GM12864 (cell line): ENCODE results near the gene TSPOAP1.

Experiments
- DNase-seq: peaks from one replicate; pipeline ENCODE4 v3.0.0-alpha.2; 2011; ENCODE audit warnings: low read depth
- H3K4me3 ChIP-seq: 2 replicates; pipeline ENCODE4 v1.5.1; 2011; ENCODE audit warnings: mild to moderate bottlenecking, low read depth, low read length, control low read depth
- CTCF ChIP-seq: IDR thresholded peaks from 2 replicates; pipeline ENCODE4 v1.5.1; 2011; ENCODE audit warnings: low read depth, mild to moderate bottlenecking, moderate library complexity, low read length, control low read depth, inconsistent platforms; ENCODE audit errors: missing control alignments

The TSPOAP1 gene

GRCh38 chr17:58373923-58374322, 45.3 kb upstream of the TSPOAP1 start:
- TF ChIP-seq CTCF = no peak
- no peak overlapping the region for H3K4me3 ChIP-seq
- no peak for DNase-seq

DNA sequence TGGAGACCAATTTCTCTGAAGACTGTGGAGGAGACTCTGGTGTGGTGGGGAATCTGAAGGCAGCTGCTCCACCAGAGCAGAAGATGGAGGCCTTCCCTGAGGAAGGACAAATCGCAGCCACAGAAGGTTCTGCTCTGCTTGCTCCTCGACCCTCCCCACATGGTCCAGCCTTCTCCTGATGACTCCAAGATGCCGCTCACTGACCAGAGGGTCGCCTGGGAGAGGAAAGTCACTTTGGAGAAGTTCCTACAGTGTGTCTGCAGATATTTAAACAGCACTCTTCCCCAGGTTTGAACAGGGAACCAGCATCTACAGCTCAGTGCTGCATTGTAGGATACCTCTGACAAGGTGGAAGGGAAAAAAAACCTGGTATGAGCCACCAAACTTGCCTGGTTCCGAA, 44.4 kb upstream of the TSPOAP1 start:
- no peak overlapping the region for H3K4me3 ChIP-seq
- no peak for TF ChIP-seq CTCF
- DNase-seq = no peak

GRCh38 chr17:58371300-58371950, 42.8 kb upstream of the TSPOAP1 start:
- no peak for DNase-seq

DNA sequence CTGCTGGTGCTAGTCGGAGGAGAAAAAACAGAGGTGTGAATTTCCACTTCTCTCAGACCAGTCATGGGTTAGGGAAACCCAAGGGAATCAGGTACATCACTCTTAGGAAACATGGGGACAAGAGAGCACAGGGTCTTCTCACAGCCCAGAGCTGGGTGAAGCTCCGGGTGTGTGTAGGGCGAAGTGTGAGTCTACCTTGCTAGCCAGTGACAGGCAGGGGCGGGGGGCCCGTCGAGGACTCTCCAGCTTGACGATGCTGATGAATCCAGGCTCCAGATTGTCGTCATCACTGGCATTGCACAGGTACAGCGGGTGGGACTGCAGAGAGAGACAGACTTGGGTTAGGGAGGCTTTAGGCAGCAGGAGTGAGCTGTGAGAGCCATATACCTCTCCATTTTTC, 42.1 kb upstream of the TSPOAP1 start:
- no peak for TF ChIP-seq CTCF
- DNase-seq = no peak
- no peak overlapping the region for H3K4me3 ChIP-seq

More at GRCh38 chr17:58371300-58371950, 42.8 kb upstream of the TSPOAP1 start:
- no peak for TF ChIP-seq CTCF
- no peak overlapping the region for H3K4me3 ChIP-seq

DNA sequence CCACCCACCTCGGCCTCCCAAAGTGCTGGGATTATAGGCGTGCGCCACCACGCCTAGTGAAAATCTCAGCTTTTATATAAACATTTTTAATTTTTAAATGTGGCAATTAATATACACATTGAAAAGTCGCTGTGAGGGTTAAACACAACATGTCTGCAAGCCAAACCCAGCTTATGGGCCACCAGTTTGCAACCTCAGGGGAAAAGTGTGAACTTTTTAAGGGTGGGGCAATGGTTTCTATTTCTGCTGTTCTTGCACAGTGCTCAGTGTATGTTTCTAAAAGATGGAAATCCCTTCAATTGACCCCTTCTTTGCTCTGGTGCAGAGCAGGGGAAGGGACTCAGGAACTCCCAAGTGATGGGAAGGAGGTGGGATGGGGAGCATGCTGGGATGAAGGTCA, 41.7 kb upstream of the TSPOAP1 start:
- TF ChIP-seq CTCF = no peak
- DNase-seq = no peak
- no peak overlapping the region for H3K4me3 ChIP-seq

DNA sequence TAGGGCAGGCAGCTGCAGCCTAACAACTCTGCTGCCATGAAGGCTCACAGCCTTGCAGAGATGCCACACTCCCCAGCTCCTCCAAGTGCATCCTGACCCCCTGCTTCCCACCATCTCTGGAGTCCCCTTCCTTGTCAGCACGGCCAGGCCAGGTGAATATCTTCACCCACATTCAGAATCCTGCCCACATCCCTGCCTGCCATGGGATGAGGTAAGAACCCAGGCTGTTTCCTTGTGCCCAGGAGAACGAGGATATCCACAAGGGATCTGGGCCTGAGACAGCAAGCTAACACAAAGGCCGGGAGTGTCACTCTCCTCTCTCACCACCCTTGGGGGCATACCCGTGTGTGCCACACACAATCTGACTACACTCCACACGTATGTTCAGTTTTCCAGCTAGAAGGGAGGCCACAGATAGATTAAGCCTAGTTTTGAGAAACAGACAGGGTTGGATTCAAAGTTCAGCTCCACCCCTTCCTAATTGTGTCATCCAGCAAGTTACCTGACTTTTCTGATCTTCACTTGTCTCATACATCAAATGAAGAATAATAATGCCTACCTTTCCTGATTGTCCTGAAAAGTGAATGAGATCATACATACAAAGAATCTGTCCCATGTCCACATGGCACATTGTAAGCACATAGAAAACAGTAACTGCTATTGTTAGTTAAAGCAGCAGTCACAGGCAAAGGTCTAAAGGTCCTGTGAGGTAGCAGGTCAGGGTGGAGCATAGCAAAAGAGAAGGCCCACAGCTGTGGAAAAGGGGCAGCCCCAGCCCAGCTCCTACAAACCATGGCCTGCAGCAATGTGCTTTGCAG, 40.8 kb upstream of the TSPOAP1 start:
- TF ChIP-seq CTCF = no peak
- H3K4me3 ChIP-seq = no peak overlapping the region
- no peak for DNase-seq
